ENCODE measurements around the gene KIF6. TPM values are rescaled to one million over a fixed set of nuclear protein-coding genes. Genes with fewer than 3 reads are reported as not detected.

KIF6 gene
- total and polyA plus RNA-seq, 2 of the 8 experiments (the other 6 are each of a cell fraction or from before 2014, with no cell fraction given) = 0.53 to 0.65 TPM

DNA sequence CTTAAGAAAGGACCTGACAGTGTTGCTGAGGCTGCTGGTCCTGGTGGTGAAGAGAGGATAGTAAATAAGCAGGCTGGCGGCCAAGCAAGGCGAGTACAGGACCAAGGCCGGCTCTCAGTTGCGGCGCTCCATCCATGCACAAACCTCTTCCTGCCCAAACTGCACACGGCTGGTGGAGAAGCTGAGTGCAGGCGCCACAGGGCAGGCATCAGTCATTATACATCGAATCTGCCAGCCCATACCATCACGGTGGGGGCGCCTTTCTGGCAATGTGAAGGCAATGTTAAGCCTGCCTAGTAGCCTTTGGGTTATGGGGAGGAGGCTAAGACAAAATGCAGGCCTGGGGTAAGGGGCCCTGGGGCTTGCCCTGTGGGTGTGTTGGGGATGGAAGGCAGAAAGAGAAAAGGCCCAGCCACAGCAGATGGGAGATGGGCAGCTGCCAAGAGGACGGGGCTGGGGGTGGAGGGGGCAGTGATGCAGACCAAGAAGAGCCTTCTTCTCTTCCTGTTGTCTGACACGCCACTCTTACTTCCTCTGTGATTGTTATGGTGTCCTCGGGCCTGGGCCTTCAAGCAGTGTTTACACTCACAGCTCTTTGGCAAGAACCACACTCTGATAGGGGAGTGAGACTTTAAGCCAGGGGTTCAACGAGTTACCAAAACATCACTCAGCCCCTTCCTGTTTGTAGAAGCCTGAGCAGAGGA lies 382.4 kb downstream of the KIF6 start:
- WGBS, 2 experiments (ENCODE audit: extremely low coverage in 1 of 2, insufficient coverage in 1 of 2, insufficient read length in 1 of 2, insufficient replicate concordance in 2 of 2, low coverage in 1 of 2, low lambda C conversion rate in 2 of 2, missing lambda C conversion rate in 1 of 2) = 91% methylated on average over 13 of the region's 14 CpGs; no CpG with 5 or more reads in 1 of the 2 experiments
- H3K4me2 ChIP-seq (ENCODE audit: insufficient read depth in 1 of 2, low read depth in 2 of 2, low read length in 2 of 2) = 0 out of 4 replicates have a peak overlapping the region, but pooled peaks of 1 of the 2 experiments have one; percentile 21
- H4K8ac ChIP-seq (ENCODE audit: extremely low read depth, insufficient read depth, low read length) = no peak overlapping the region
- H3K23ac ChIP-seq (ENCODE audit: insufficient read length) = no peak overlapping the region
- no peak overlapping the region for H4K91ac ChIP-seq (replicated peaks; ENCODE audit: insufficient read length, low read length)
- no peak overlapping the region for H2AFZ ChIP-seq (ENCODE audit: low read length)
- no peak overlapping the region for H2AK5ac ChIP-seq (ENCODE audit: low read depth, low read length)
- no peak overlapping the region for H3K18ac ChIP-seq (ENCODE audit: extremely low read depth, low read length)
- no peak overlapping the region for H3K56ac ChIP-seq (replicated peaks; ENCODE audit: insufficient read length, low read depth, low read length)
- no peak overlapping the region for H2BK120ac ChIP-seq (replicated peaks; ENCODE audit: low read depth, low read length)
- H3K27ac ChIP-seq (ENCODE audit: low read depth, low read length) = no peak overlapping the region
- H3K9me3 ChIP-seq (ENCODE audit: insufficient read depth in 2 of 2, low read depth in 1 of 2, low read length in 1 of 2) = no peaks in the 10 kb centered on the region
- H3K36me3 ChIP-seq (ENCODE audit: control insufficient read depth in 2 of 4, insufficient read depth in 4 of 4, low read length in 3 of 4) = no peaks in the 10 kb centered on the region
- H3K79me1 ChIP-seq (ENCODE audit: low read depth, low read length) = no peaks in the 10 kb centered on the region
- ChIA-PET CTCF (ENCODE audit: partially characterized antibody) (interaction anchor here (1.3 to 2.3 kb wide), 3 partner anchors 8 to 42 kb away, joined by 4 to 6 read pairs (median 5); no protein-coding TSS in a partner anchor), POLR2A (ENCODE audit: partially characterized antibody) (no interaction called here)
- no peak for FAIRE-seq
- no peak overlapping the region for H2BK5ac ChIP-seq (ENCODE audit: low read depth, low read length)
- H3K4me3 ChIP-seq (ENCODE audit: extremely low read depth in 1 of 4, insufficient read depth in 2 of 4, low read depth in 3 of 4, low read length in 4 of 4) = no peak overlapping the region
- H3K4ac ChIP-seq (replicated peaks; ENCODE audit: insufficient read length, low read depth, low read length) = no peak overlapping the region
- H4K20me1 ChIP-seq (replicated peaks in 1 of 2; ENCODE audit: control insufficient read depth in 1 of 2, insufficient read depth in 2 of 2, low read length in 2 of 2) = no peaks in the 10 kb centered on the region
- H2BK20ac ChIP-seq (ENCODE audit: low read length) = no peak overlapping the region
- TF ChIP-seq YY1 (IDR thresholded peaks at IDR 0.05; ENCODE audit: low read depth, low read length) = no peak
- no peak for TF ChIP-seq USF2 (IDR thresholded peaks at IDR 0.05; ENCODE audit: low read length)
- no peak for TF ChIP-seq PHF8 (conservative IDR thresholded peaks at IDR 0.05; ENCODE audit: low read depth, low read length)
- H3K9ac ChIP-seq (replicated peaks in 1 of 4; ENCODE audit: extremely low read depth in 1 of 4, low read depth in 3 of 4, low read length in 3 of 4) = no peak overlapping the region
- H2BK15ac ChIP-seq (ENCODE audit: low read length) = peak overlapping the region; percentile 10; the same call in 1 of the 2 replicates
- H3K14ac ChIP-seq (ENCODE audit: insufficient read length) = no peak overlapping the region
- H3K4me1 ChIP-seq (replicated peaks in 1 of 4; ENCODE audit: control insufficient read depth in 3 of 4, insufficient read depth in 4 of 4, low read length in 3 of 4) = peaks cover 3 to 17% (median 10%) of the 10 kb centered on the region in 4 experiments
- no peaks in the 10 kb centered on the region for H3K23me2 ChIP-seq (ENCODE audit: low read depth, low read length)
- no peak overlapping the region for H4K5ac ChIP-seq (ENCODE audit: insufficient read length, low read depth, low read length)
- H2BK12ac ChIP-seq (ENCODE audit: low read depth, low read length) = no peak overlapping the region; the same call in 1 of the 2 replicates
- DNase-seq (ENCODE audit: low read depth in 1 of 2, low spot score in 2 of 2) = no peak
- no peaks in the 10 kb centered on the region for H3K79me2 ChIP-seq (ENCODE audit: control insufficient read depth in 1 of 2, insufficient read depth in 2 of 2, low read length in 2 of 2)
- peaks cover 0 to 2% (median 0%) of the 10 kb centered on the region in 4 experiments; a peak in 1 of 7 replicates for H3K27me3 ChIP-seq (replicated peaks in 1 of 4; ENCODE audit: control insufficient read depth in 3 of 4, extremely low read depth in 1 of 4, insufficient read depth in 3 of 4, low read length in 3 of 4)

Data from H1 (cell line).